Liver (tissue), 9 donors: ENCODE data around the gene GSKIP. TPM values are rescaled to one million over a fixed set of nuclear protein-coding genes. Genes with fewer than 3 reads are reported as not detected.
A peak's percentile ranks its signal among the peaks of the same experiment; 100 is the strongest.

Experiments
- DNase-seq: peaks from one replicate; pipeline ENCODE4 v3.0.0-alpha.2; 2017; ENCODE audit warnings: low spot score
- H3K27ac ChIP-seq, 2 donors: one replicate each; pipeline ENCODE4 v1.7.0; 2013; ENCODE audit warnings: inconsistent platforms in 2 of 2, low read length in 2 of 2, control low read depth in 1 of 2, low read depth in 1 of 2, mild to moderate bottlenecking in 1 of 2
- H3K27me3 ChIP-seq, 4 donors: one replicate each; pipeline versions ENCODE4 v1.6.1 to v1.7.0; 2013; ENCODE audit warnings: low read length in 3 of 4, inconsistent platforms in 1 of 4, mild to moderate bottlenecking in 1 of 4, moderate library complexity in 1 of 4; ENCODE audit not compliant: control insufficient read depth in 4 of 4, insufficient read depth in 4 of 4
- H3K36me3 ChIP-seq, 4 donors: one replicate each; pipeline versions ENCODE4 v1.6.1 to v1.7.0; 2013; ENCODE audit warnings: low read length in 3 of 4, mild to moderate bottlenecking in 3 of 4, low read depth in 1 of 4, moderate library complexity in 1 of 4; ENCODE audit not compliant: control insufficient read depth in 4 of 4, insufficient read depth in 3 of 4
- H3K4me1 ChIP-seq, 4 donors: one replicate each; pipeline versions ENCODE4 v1.6.1 to v1.7.0; 2013; ENCODE audit warnings: low read length in 3 of 4, mild to moderate bottlenecking in 3 of 4, moderate library complexity in 1 of 4; ENCODE audit not compliant: control insufficient read depth in 4 of 4, insufficient read depth in 4 of 4
- H3K4me3 ChIP-seq, 3 donors: one replicate each; pipeline versions ENCODE4 v1.6.1 to v1.7.0; 2013; ENCODE audit warnings: low read length in 3 of 3, control low read depth in 1 of 3, low read depth in 1 of 3, mild to moderate bottlenecking in 1 of 3
- H3K9ac ChIP-seq, 2 donors: one replicate each; pipeline ENCODE4 v1.7.0; 2013; ENCODE audit warnings: low read length in 2 of 2, mild to moderate bottlenecking in 2 of 2, moderate library complexity in 2 of 2, control low read depth in 1 of 2, low read depth in 1 of 2
- H3K9me3 ChIP-seq, 4 donors: one replicate each; pipeline versions ENCODE4 v1.6.1 to v1.7.0; 2013; ENCODE audit warnings: low read length in 3 of 4; ENCODE audit not compliant: control insufficient read depth in 4 of 4
- CTCF ChIP-seq: fragments of 150-350 bp; IDR thresholded peaks from 2 replicates; pipeline ENCODE4 v1.5.1; 2017; ENCODE audit warnings: improper control_type of control experiment, low read depth, low read length; ENCODE audit not compliant: missing input control
- GABPA ChIP-seq, 2 donors: IDR thresholded peaks in 1 of 2; conservative IDR thresholded peaks in 1 of 2; 2 replicates each; pipeline ENCODE4 v1.6.1; 2016; ENCODE audit warnings: antibody characterized with exemption in 2 of 2, mild to moderate bottlenecking in 1 of 2, moderate library complexity in 1 of 2
- HNF4A ChIP-seq, 2 donors: conservative IDR thresholded peaks; 2 replicates each; pipeline ENCODE4 v1.6.1; 2016; ENCODE audit warnings: antibody characterized with exemption in 2 of 2, mild to moderate bottlenecking in 2 of 2
- MAX ChIP-seq: IDR thresholded peaks from 2 replicates; pipeline ENCODE4 v1.6.1; 2016; ENCODE audit warnings: antibody characterized with exemption
- RAD21 ChIP-seq, 2 donors: IDR thresholded peaks; 2 replicates each; pipeline ENCODE4 v1.6.1; 2016; ENCODE audit warnings: antibody characterized with exemption in 2 of 2, mild to moderate bottlenecking in 2 of 2
- REST ChIP-seq: IDR thresholded peaks from 2 replicates; pipeline ENCODE4 v1.6.1; 2016; ENCODE audit warnings: antibody characterized with exemption, mild to moderate bottlenecking
- ZBTB33 ChIP-seq: IDR thresholded peaks from 2 replicates; pipeline ENCODE4 v1.6.1; 2016; ENCODE audit warnings: antibody characterized with exemption
- WGBS: extraction: QIAGEN DNeasy Blood & Tissue Kit; methylation state at CpG from one replicate; pipeline ENCODE4 v1.1.7; 2013; 5-methylcytosine and 5-hydroxymethylcytosine counted together
- polyA plus RNA-seq, 2 donors: library from polyadenylated mRNA; stranded (reverse) in 1 of 2; unstranded in 1 of 2; fragments of 200-250 nt in 1 of 2; fragments of >200 nt in 1 of 2; fragmentation: Nextera tagmentation in 1 of 2; extraction: Ambion mirVana in 1 of 2; gene quantifications; one replicate each; pipeline versions ENCODE4 v1.2.1 to v1.2.3, GENCODE V29; 2013 to 2015
- total RNA-seq, 2 donors: library from RNA; depleted of rRNA; stranded (reverse); fragments of >200 nt; gene quantifications; one replicate each; pipeline ENCODE4 v1.2.3, GENCODE V29; 2014
- TF ChIP-seq, protein P1 (sequence below): IDR thresholded peaks from 2 replicates; pipeline ENCODE4 v1.6.1; 2016; ENCODE audit warnings: antibody characterized with exemption
- donor health status: healthy.
- donor health status: healthy.
- donor health status: healthy.
- donor health status: healthy.
- donor health status: healthy.

Gene GSKIP
- total and polyA plus RNA-seq, 4 donors, result 10.9 to 23.7 (median 14.4) TPM

DNA sequence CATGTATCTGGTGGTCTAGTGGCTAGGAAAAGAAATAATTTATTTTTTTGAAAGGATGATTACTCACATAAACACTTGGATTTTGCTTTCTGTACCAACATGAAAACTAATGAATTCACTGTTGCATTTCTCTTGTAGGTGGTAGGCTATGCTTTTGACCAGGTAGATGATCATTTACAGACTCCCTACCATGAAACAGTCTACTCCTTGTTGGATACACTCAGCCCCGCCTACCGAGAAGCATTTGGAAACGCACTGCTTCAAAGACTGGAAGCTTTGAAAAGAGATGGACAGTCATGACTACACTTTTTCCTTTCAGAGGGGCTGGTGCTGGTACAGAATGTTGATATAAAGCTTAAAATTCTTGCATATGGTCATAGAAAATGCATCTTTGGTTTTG, 22.1 kb downstream of the GSKIP start:
- 97% methylated on average over 3 of the region's 3 CpGs for WGBS
- Histone ChIP-seq H3K27me3 (no peaks in the 10 kb centered on the region), H3K9me3 (no peaks in the 10 kb centered on the region), H3K27ac (no peak overlapping the region), H3K4me1 (no peaks in the 10 kb centered on the region), H3K9ac (no peak overlapping the region), H3K4me3 (no peak overlapping the region), H3K36me3 (peaks cover 0 to 21% (median 9%) of the 10 kb centered on the region in 4 donors)
- no peak for DNase-seq
- TF ChIP-seq REST (no peak), RAD21 (IDR thresholded peaks at IDR 0.05) (no peak), ZBTB33 (no peak), HNF4A (conservative IDR thresholded peaks at IDR 0.05) (no peak), CTCF (no peak)
- TF ChIP-seq, protein P1, sequence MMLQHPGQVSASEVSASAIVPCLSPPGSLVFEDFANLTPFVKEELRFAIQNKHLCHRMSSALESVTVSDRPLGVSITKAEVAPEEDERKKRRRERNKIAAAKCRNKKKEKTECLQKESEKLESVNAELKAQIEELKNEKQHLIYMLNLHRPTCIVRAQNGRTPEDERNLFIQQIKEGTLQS, result no peak

DNA sequence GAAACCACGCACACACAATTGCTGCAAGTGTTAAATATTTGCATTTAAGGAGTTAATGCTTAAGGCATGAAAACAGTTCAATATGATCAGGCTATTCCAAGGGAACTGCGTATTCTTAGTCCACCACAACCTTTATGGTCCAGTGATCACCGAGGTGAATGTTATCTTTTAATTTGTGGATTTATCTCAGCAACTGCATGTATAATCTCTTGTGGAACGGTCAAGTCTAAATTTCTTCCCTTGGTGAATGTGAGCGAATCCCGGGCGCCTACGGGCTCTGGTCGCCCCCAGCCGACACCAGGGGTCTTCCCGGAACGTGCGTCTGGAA, 27.6 kb downstream of the GSKIP start:
- H3K27ac ChIP-seq, result no peak overlapping the region
- H3K9me3 ChIP-seq, result no peaks in the 10 kb centered on the region
- WGBS, result 4% methylated on average over 13 of the region's 13 CpGs
- peak overlapping the region; percentile 69 to 87 (median 81) for H3K4me3 ChIP-seq
- DNase-seq, result no peak
- peak overlapping the region in 1 of 2 donors; percentile 38 for H3K9ac ChIP-seq
- TF ChIP-seq GABPA (IDR thresholded peaks at IDR 0.05 in 1 of 2, conservative IDR thresholded peaks at IDR 0.05 in 1 of 2) (no peak), MAX (no peak), RAD21 (IDR thresholded peaks at IDR 0.05) (no peak)
- peaks cover 0 to 5% (median under 1%) of the 10 kb centered on the region in 4 donors for H3K36me3 ChIP-seq
- peaks cover 0 to 13% (median 9%) of the 10 kb centered on the region in 4 donors for H3K4me1 ChIP-seq
- H3K27me3 ChIP-seq, result no peaks in the 10 kb centered on the region
